H9 (cell line): Measurements from ENCODE around the gene MKNK2. TPM values are rescaled to one million over a fixed set of nuclear protein-coding genes. Genes with fewer than 3 reads are reported as not detected.

Experiments
- DNase-seq: peaks from one replicate; pipeline ENCODE4 v3.0.0-alpha.2; 2017
- H2AFZ ChIP-seq: one replicate; pipeline ENCODE4 v1.6.1; 2013; ENCODE audit warnings: mild to moderate bottlenecking, low read length, control low read depth, moderate library complexity
- H2AK5ac ChIP-seq: 2 replicates; pipeline ENCODE4 v1.6.1; 2013; ENCODE audit warnings: low read length, control low read depth, mixed read lengths; ENCODE audit not compliant: insufficient read length
- H2BK120ac ChIP-seq: one replicate; pipeline ENCODE4 v1.6.1; 2013; ENCODE audit warnings: low read depth, mild to moderate bottlenecking, low read length, control low read depth, inconsistent platforms; ENCODE audit not compliant: poor library complexity, severe bottlenecking
- H2BK12ac ChIP-seq: 2 replicates; pipeline ENCODE4 v1.6.1; 2013; ENCODE audit warnings: low read length, control low read depth, mixed read lengths, low read depth; ENCODE audit not compliant: insufficient read length
- H2BK15ac ChIP-seq: 2 replicates; pipeline ENCODE4 v1.6.1; 2013; ENCODE audit warnings: low read depth, low read length, control low read depth
- H2BK20ac ChIP-seq: one replicate; pipeline ENCODE4 v1.6.1; 2013; ENCODE audit warnings: low read depth, mild to moderate bottlenecking, low read length, control low read depth, inconsistent platforms; ENCODE audit not compliant: poor library complexity, severe bottlenecking
- H2BK5ac ChIP-seq: 2 replicates; pipeline ENCODE4 v1.6.1; 2013; ENCODE audit warnings: low read length, control low read depth, mixed read lengths; ENCODE audit not compliant: insufficient read length
- H3K14ac ChIP-seq: 2 replicates; pipeline ENCODE4 v1.6.1; 2013; ENCODE audit warnings: low read length, control low read depth; ENCODE audit not compliant: insufficient read depth
- H3K18ac ChIP-seq: 2 replicates; pipeline ENCODE4 v1.6.1; 2013; ENCODE audit warnings: low read depth, mild to moderate bottlenecking, mixed read lengths, low read length, control low read depth; ENCODE audit not compliant: insufficient read length
- H3K23ac ChIP-seq: 2 replicates; pipeline ENCODE4 v1.6.1; 2013; ENCODE audit warnings: low read length, control low read depth, mixed read lengths, low read depth; ENCODE audit not compliant: insufficient read length
- H3K23me2 ChIP-seq: 2 replicates; pipeline ENCODE4 v1.6.1; 2013; ENCODE audit warnings: low read depth, mild to moderate bottlenecking, mixed read lengths, low read length, control low read depth; ENCODE audit not compliant: insufficient read length, poor library complexity, severe bottlenecking
- H3K27ac ChIP-seq: 2 replicates; pipeline ENCODE4 v1.5.1; 2013; ENCODE audit warnings: low read length, control low read depth, mixed read lengths, low read depth; ENCODE audit not compliant: insufficient read length
- H3K27me3 ChIP-seq: 2 replicates; pipeline ENCODE4 v1.6.1; 2013; ENCODE audit warnings: low read length, control low read depth, inconsistent platforms; ENCODE audit not compliant: insufficient read depth
- H3K4ac ChIP-seq: 2 replicates; pipeline ENCODE4 v1.6.1; 2013; ENCODE audit warnings: low read depth, mild to moderate bottlenecking, control low read depth, inconsistent platforms, low read length, moderate library complexity
- H3K4me1 ChIP-seq: 2 replicates; pipeline ENCODE4 v1.6.1; 2013; ENCODE audit warnings: low read length, control low read depth, inconsistent platforms; ENCODE audit not compliant: insufficient read depth
- H3K4me2 ChIP-seq: 2 replicates; pipeline ENCODE4 v1.6.1; 2013; ENCODE audit warnings: low read length, control low read depth, mixed read lengths; ENCODE audit not compliant: insufficient read length, insufficient read depth
- H3K56ac ChIP-seq: 2 replicates; pipeline ENCODE4 v1.6.1; 2013; ENCODE audit warnings: low read depth, mild to moderate bottlenecking, mixed read lengths, low read length, control low read depth; ENCODE audit not compliant: insufficient read length
- H3K79me1 ChIP-seq: 2 replicates; pipeline ENCODE4 v1.6.1; 2013; ENCODE audit warnings: low read depth, mild to moderate bottlenecking, moderate library complexity, low read length, control low read depth, inconsistent platforms; ENCODE audit not compliant: insufficient read depth, poor library complexity, severe bottlenecking
- H3K79me2 ChIP-seq: 2 replicates; pipeline ENCODE4 v1.6.1; 2013; ENCODE audit warnings: low read length, control low read depth, inconsistent platforms; ENCODE audit not compliant: insufficient read depth
- H3K9ac ChIP-seq: 2 replicates; pipeline ENCODE4 v1.6.1; 2013; ENCODE audit warnings: low read length, control low read depth, mixed read lengths; ENCODE audit not compliant: insufficient read length; ENCODE audit errors: extremely low read depth
- H3K9me3 ChIP-seq: one replicate; pipeline ENCODE4 v1.6.1; 2013; ENCODE audit warnings: low read depth, low read length, inconsistent platforms; ENCODE audit not compliant: control insufficient read depth
- H3T11ph ChIP-seq: one replicate; pipeline ENCODE4 v1.6.1; 2013; ENCODE audit warnings: mild to moderate bottlenecking, low read length, control low read depth, inconsistent platforms
- H4K20me1 ChIP-seq: one replicate; pipeline ENCODE4 v1.6.1; 2013; ENCODE audit not compliant: control insufficient read depth, insufficient read length, insufficient read depth
- H4K5ac ChIP-seq: 2 replicates; pipeline ENCODE4 v1.6.1; 2013; ENCODE audit warnings: low read depth, mild to moderate bottlenecking, mixed read lengths, low read length, control low read depth; ENCODE audit not compliant: insufficient read length
- H4K8ac ChIP-seq: replicated peaks from 2 replicates; pipeline ENCODE4 v1.6.1; 2013; ENCODE audit warnings: low read length, control low read depth, mixed read lengths, low read depth; ENCODE audit not compliant: insufficient read length
- H4K91ac ChIP-seq: 2 replicates; pipeline ENCODE4 v1.6.1; 2013; ENCODE audit warnings: low read depth, mild to moderate bottlenecking, moderate library complexity, mixed read lengths, low read length, control low read depth; ENCODE audit not compliant: insufficient read length
- H3K27ac Mint-ChIP-seq, 3 experiments: 2 replicates in 2 of 3; 3 replicates in 1 of 3; pipeline ENCODE4 v1.8.0; 2020 to 2021; ENCODE audit warnings: mixed read lengths in 3 of 3, mild to moderate bottlenecking in 1 of 3, moderate library complexity in 1 of 3
- H3K27me3 Mint-ChIP-seq: 2 replicates; pipeline ENCODE4 v1.8.0; 2021; ENCODE audit warnings: low read depth, mild to moderate bottlenecking, moderate library complexity, mixed read lengths
- H3K36me3 Mint-ChIP-seq, 3 experiments: 2 replicates in 2 of 3; 3 replicates in 1 of 3; pipeline ENCODE4 v1.8.0; 2020 to 2021; ENCODE audit warnings: low read depth in 3 of 3, mixed read lengths in 3 of 3; ENCODE audit not compliant: insufficient read depth in 1 of 3
- H3K4me1 Mint-ChIP-seq, 2 experiments: 2 replicates each; pipeline ENCODE4 v1.8.0; 2020; ENCODE audit warnings: mixed read lengths in 2 of 2
- H3K4me3 Mint-ChIP-seq, 2 experiments: 2 replicates in 1 of 2; 3 replicates in 1 of 2; pipeline ENCODE4 v1.8.0; 2020 to 2021; ENCODE audit warnings: mild to moderate bottlenecking in 2 of 2, mixed read lengths in 2 of 2, moderate library complexity in 1 of 2
- H3K9me3 Mint-ChIP-seq, 2 experiments: 2 replicates in 1 of 2; 3 replicates in 1 of 2; pipeline ENCODE4 v1.8.0; 2020; ENCODE audit warnings: mild to moderate bottlenecking in 2 of 2, mixed read lengths in 2 of 2, moderate library complexity in 1 of 2
- WGBS: extraction: QIAGEN DNeasy Blood & Tissue Kit; methylation state at CpG from one replicate; pipeline ENCODE4 v1.1.7; 2013; ENCODE audit warnings: missing lambda C conversion rate, low lambda C conversion rate, mixed read lengths; ENCODE audit not compliant: insufficient read length; ENCODE audit errors: extremely low coverage; 5-methylcytosine and 5-hydroxymethylcytosine counted together
- total RNA-seq: library from RNA; stranded (reverse); gene quantifications from 2 replicates; pipeline ENCODE4 v1.2.1, GENCODE V29; 2021
- TF ChIP-seq, protein P1 (sequence below): fragments of 200-600 bp; sonication (generic); conservative IDR thresholded peaks from 3 replicates; pipeline ENCODE4 v1.8.0; 2021; ENCODE audit warnings: antibody characterized with exemption, mild to moderate bottlenecking

MKNK2 gene
- total RNA-seq, 1 experiment from 2014 or later: 153 TPM

DNA sequence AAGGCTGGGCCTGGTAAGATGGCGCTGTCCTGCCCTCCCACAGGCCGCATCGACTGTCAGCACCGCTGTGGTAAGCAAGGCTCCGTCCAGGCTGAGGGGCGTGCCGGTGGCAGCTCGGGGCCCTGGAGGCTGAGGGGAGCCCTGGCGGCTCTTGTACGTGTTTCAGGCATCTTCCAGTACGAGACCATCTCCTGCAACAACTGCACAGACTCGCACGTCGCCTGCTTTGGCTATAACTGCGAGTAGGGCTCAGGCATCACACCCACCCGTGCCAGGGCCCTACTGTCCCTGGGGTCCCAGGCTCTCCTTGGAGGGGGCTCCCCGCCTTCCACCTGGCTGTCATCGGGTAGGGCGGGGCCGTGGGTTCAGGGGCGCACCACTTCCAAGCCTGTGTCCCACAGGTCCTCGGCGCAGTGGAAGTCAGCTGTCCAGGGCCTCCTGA, 46.9 kb upstream of the MKNK2 start:
- H3K4me2 ChIP-seq: no peak overlapping the region
- no CpG with 5 or more reads among the region's 23 CpGs for WGBS

More for the DNA sequence above, 46.9 kb upstream of the MKNK2 start:
- no peak overlapping the region for H4K91ac ChIP-seq
- H3K23me2 ChIP-seq: no peaks in the 10 kb centered on the region
- H3K27ac Mint-ChIP-seq: no peak overlapping the region
- H3K27me3 ChIP-seq: no peaks in the 10 kb centered on the region
- H3K27ac ChIP-seq: no peak overlapping the region
- no peaks in the 10 kb centered on the region for H3K9me3 ChIP-seq
- no peaks in the 10 kb centered on the region for H3K4me1 ChIP-seq
- H4K20me1 ChIP-seq: no peaks in the 10 kb centered on the region
- no peak overlapping the region for H3K23ac ChIP-seq
- no peak overlapping the region for H3K14ac ChIP-seq
- peaks cover 5 to 28% (median 23%) of the 10 kb centered on the region in 3 experiments; a peak in 6 of 7 replicates for H3K36me3 Mint-ChIP-seq
- no peak overlapping the region for H3K18ac ChIP-seq
- TF ChIP-seq, protein P1, sequence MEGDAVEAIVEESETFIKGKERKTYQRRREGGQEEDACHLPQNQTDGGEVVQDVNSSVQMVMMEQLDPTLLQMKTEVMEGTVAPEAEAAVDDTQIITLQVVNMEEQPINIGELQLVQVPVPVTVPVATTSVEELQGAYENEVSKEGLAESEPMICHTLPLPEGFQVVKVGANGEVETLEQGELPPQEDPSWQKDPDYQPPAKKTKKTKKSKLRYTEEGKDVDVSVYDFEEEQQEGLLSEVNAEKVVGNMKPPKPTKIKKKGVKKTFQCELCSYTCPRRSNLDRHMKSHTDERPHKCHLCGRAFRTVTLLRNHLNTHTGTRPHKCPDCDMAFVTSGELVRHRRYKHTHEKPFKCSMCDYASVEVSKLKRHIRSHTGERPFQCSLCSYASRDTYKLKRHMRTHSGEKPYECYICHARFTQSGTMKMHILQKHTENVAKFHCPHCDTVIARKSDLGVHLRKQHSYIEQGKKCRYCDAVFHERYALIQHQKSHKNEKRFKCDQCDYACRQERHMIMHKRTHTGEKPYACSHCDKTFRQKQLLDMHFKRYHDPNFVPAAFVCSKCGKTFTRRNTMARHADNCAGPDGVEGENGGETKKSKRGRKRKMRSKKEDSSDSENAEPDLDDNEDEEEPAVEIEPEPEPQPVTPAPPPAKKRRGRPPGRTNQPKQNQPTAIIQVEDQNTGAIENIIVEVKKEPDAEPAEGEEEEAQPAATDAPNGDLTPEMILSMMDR: no peak
- H2BK120ac ChIP-seq: no peak overlapping the region
- no peak overlapping the region; a peak in 1 of 5 replicates for H3K4me3 Mint-ChIP-seq
- no peak overlapping the region for H3K9ac ChIP-seq
- H3K4ac ChIP-seq: no peak overlapping the region
- no peak overlapping the region for H2BK15ac ChIP-seq
- H2AFZ ChIP-seq: no peak overlapping the region
- no peak overlapping the region for H4K8ac ChIP-seq
- H2BK20ac ChIP-seq: no peak overlapping the region
- H3K9me3 Mint-ChIP-seq: no peaks in the 10 kb centered on the region
- no peak overlapping the region for H2AK5ac ChIP-seq
- H3T11ph ChIP-seq: no peak overlapping the region
- no peak for DNase-seq
- no peak overlapping the region for H2BK12ac ChIP-seq
- H3K79me1 ChIP-seq: no peaks in the 10 kb centered on the region
- no peaks in the 10 kb centered on the region; the same call in 1 of the 2 replicates for H3K27me3 Mint-ChIP-seq
- no peak overlapping the region for H3K56ac ChIP-seq
- H3K4me1 Mint-ChIP-seq: peaks cover 7 to 8% of the 10 kb centered on the region in 2 experiments; a peak in 3 of 4 replicates
- no peaks in the 10 kb centered on the region for H3K79me2 ChIP-seq
- H2BK5ac ChIP-seq: no peak overlapping the region
- H4K5ac ChIP-seq: no peak overlapping the region
